T1000 (cell line): ENCODE results near the gene CHST11.

ENCODE experiments used
- DNase-seq: peaks from one replicate; lab custom pipeline; 2025; ENCODE audit warnings: mixed read lengths; lab: John Stamatoyannopoulos, UW

CHST11 gene

GRCh38 chr12:104761611-104762010 lies 304.9 kb downstream of the CHST11 start:
- DNase-seq, result no peak

DNA sequence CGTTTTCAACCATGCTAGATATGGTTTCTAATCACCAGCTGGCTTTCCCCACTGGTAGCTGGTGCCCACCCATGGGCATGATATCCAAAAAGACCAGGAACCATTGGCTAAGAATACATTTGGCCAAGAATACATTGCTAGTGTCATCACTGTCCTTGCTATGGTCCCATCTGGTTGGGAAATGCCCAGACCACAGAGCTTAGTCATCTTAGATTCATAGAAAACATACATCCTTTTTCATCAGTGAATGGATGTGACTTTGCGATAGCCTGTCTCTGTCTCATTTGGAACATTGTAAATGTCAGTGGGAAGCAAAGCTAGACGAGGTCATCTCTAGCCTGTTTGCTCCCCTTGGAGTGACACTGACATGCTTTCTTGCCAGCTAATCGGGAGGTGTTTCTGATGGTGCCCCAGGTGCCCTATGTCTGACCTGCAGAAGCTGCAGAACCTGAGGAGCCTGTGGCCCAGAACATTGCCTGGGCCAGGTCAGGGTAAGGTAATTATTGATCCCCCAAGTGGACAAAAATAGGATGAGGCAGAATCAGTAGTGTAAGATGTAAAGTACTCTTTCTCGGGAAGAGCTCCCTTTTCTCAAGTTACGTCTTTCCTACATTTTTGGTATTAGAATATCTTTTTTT lies 306.5 kb downstream of the CHST11 start:
- DNase-seq, result no peak

GRCh38 chr12:104764225-104765091 lies 307.7 kb downstream of the CHST11 start:
- DNase-seq, result no peak

DNA sequence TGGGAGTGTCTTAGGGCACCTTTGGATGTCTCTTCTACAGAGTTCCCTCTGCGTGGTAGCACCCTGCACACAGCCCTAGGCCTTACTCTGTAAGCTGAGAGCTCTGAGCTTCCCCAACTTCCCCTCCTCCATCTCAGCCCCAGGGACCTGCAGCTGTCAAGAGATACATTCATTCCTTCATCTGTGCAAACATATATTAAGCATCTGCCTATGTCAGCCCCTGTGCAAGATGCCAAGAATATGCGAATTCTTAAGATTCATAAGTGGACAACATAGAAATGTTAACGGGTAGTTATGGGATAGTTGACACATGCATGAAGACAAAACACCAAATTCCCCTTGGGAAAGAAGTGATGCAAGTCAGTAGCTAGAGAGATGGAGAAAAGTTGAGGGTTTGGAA lies 310.5 kb downstream of the CHST11 start:
- no peak for DNase-seq

- DNase-seq, result no peak
These were observed 311.3 kb downstream of the CHST11 start for GRCh38 chr12:104768033-104768432.

DNA sequence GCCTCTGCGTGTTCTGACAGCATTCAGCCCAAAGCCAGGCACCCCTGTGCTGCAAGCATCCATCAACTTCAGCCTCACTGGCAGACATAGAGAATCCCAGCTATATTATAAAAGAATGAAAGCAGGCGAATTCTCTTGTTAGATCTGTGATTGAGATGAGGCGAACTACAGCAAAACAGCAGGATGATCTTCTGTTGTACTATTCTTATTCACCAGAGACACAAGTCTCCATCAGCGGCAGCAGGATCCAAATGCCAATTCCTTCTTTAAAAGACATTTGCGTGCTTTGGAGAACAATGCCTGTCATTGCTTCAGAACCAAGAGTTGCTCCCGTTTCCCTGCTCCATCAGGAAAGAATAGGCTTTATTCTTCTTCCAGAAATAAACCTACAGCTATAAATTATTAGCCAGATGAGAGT lies 312.4 kb downstream of the CHST11 start:
- DNase-seq, result no peak

DNA sequence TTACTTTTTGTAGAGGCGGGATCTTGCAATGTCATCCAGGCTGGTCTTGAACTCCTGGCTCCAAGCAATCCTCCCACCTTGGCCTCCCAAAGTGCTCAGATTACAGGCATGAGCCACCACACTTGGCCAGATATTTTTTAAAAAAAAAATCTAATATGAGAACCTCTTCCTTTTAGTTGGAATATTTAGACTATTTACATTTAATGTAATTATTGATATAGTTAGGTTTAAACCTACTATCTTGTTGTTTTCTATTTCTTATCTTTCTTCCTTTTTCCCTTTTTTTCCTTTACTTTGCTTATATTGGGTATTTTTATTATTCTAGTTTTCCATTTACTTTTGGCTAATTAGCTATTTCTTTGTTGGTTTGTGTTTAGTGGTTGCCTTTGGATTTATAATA lies 315.6 kb downstream of the CHST11 start:
- DNase-seq, result no peak

DNA sequence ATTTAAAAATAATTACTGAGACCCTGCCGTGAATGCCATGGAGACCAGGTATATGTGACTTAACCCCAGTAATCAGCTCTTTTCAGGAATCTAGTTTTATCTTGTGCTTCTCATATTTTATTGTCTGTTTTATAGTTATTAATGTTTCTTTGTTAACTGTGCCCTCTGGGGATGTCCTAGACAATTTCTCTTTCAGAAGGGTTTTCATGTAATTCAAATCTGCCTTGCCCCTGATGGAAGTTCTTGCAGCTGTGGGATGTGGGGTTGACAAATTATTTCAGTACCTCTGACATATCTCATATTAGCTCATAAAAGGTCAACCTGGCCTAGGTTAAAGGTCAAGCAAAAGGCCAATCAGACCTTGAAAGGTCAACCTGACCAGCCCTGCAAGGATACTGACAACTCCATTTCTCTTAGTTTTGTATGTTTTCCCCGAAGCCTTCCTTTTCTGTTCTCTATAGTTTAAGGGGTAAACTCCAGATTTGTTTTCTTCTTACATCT lies 319.0 kb downstream of the CHST11 start:
- DNase-seq, result no peak

GRCh38 chr12:104779134-104779533 lies 322.4 kb downstream of the CHST11 start:
- DNase-seq, result no peak

GRCh38 chr12:104782296-104782695 lies 325.5 kb downstream of the CHST11 start:
- DNase-seq, result no peak

- no peak for DNase-seq
These were observed 327.8 kb downstream of the CHST11 start for GRCh38 chr12:104784592-104784991.

GRCh38 chr12:104785886-104786285 lies 329.1 kb downstream of the CHST11 start:
- no peak for DNase-seq

DNA sequence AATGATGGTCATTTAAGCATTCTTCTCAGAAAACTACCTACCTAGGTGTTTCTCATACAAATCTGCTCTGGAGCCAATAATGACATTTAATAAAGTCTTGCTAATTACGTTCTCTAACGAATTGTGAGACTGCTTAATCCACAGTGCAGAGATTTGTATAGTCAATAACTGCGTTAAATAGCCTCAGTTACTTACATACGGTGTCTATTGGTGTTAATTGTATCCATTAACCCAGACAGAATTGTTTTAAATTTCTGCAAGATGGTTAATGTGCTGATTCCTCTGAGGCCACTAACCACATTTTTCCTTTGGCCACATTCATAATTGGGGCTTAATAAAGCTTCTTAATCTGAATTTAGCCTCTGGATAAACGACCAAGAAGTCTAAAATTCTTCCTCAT lies 329.6 kb downstream of the CHST11 start:
- DNase-seq, result no peak

DNA sequence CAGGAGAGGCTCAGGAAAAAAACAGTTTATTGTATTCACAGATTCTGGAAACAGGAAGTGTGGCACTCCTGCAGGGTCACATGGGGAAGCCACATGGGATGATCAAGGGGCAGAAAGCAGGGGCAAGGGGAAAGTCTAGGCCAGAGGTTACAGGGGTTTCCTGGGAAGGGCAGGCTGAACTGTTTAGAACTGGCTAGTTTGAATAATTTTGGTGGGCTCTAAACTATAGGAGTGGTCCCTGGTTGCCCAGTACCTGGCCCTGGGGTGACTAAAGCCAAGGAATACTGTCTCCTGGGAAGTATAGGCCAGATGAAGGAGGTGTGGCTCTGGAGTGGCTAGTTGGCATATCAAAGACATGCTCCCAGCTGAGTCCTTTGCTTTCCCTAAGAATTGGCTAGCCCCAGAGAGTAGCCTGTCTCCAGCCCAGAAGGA lies 332.1 kb downstream of the CHST11 start:
- no peak for DNase-seq

GRCh38 chr12:104790296-104791125 lies 333.8 kb downstream of the CHST11 start:
- no peak for DNase-seq

- peak; percentile 20 for DNase-seq
These were observed 335.8 kb downstream of the CHST11 start for GRCh38 chr12:104792570-104792969.

DNA sequence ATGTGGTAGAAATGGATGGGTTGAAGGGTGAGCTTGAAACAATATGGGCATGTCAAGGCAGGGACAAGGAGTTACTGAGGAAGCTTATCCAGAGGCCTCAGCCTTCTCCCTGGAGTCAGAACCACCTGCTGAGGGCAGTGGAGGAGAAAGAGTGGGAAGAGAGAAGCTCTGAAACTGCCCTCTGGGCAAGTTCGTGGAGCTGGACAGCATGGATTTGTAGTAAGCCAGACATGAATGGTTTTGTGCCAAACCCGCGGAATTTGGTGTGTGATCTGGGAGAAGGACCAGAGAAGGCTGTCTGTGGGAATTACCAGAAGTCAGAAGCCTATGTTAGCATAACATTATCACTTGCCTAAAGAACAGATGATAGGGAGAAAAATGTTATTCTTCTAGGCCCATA lies 336.5 kb downstream of the CHST11 start:
- no peak for DNase-seq

- DNase-seq, result no peak
These were observed 337.2 kb downstream of the CHST11 start for GRCh38 chr12:104793968-104794367.

- no peak for DNase-seq
These were observed 339.7 kb downstream of the CHST11 start for GRCh38 chr12:104796475-104796862.

GRCh38 chr12:104799458-104799857 lies 342.7 kb downstream of the CHST11 start:
- no peak for DNase-seq

- DNase-seq, result no peak
These were observed 344.3 kb downstream of the CHST11 start for GRCh38 chr12:104801005-104801404.

- DNase-seq, result no peak
These were observed 344.7 kb downstream of the CHST11 start for GRCh38 chr12:104801427-104801826.
